D721Med (cell line): ENCODE results near the gene FBXL2.

ENCODE experiments used
- DNase-seq: peaks from one replicate; pipeline ENCODE4 v3.0.0; 2011; ENCODE audit warnings: low spot score; ENCODE audit not compliant: insufficient read length
- FAIRE-seq: peaks from 2 replicates; lab custom pipeline; 2011; peaks lifted over from hg19 to GRCh38; lab: Jason Lieb, UNC
- CTCF ChIP-seq: IDR thresholded peaks from 2 replicates; pipeline ENCODE4 v1.5.1; 2012; ENCODE audit warnings: mild to moderate bottlenecking, control low read depth; ENCODE audit not compliant: insufficient read depth; ENCODE audit errors: missing control alignments

The FBXL2 gene

GRCh38 chr3:33392144-33392543 is 114.9 kb downstream of the FBXL2 start:
- FAIRE-seq (no peak), DNase-seq (no peak)
- no peak for TF ChIP-seq CTCF

GRCh38 chr3:33392703-33393125 is 115.5 kb downstream of the FBXL2 start:
- FAIRE-seq (no peak), DNase-seq (no peak)
- TF ChIP-seq CTCF, result no peak

- no peak for TF ChIP-seq CTCF
- DNase-seq, result no peak
- FAIRE-seq, result no peak
Measured at GRCh38 chr3:33394403-33395054, 117.3 kb downstream of the FBXL2 start.

- no peak for FAIRE-seq
- no peak for TF ChIP-seq CTCF
- no peak for DNase-seq
Measured at GRCh38 chr3:33395900-33396299, 118.7 kb downstream of the FBXL2 start.

GRCh38 chr3:33398410-33398809 is 121.2 kb downstream of the FBXL2 start:
- DNase-seq (no peak), FAIRE-seq (no peak)
- no peak for TF ChIP-seq CTCF

GRCh38 chr3:33401781-33402180 is 124.5 kb downstream of the FBXL2 start:
- FAIRE-seq (no peak), DNase-seq (no peak)
- TF ChIP-seq CTCF, result no peak

GRCh38 chr3:33402936-33403335 is 125.7 kb downstream of the FBXL2 start:
- no peak for TF ChIP-seq CTCF
- FAIRE-seq (no peak), DNase-seq (no peak)
